Nephron progenitor cell (in vitro differentiated cells): Measurements from ENCODE around the gene CLEC4A.
A peak's percentile ranks its signal among the peaks of the same experiment; 100 is the strongest.
"Not testable (repeated sequence)": the region's sequence is repeated elsewhere in the genome, so short reads cannot be mapped to it uniquely, and the experiment has no call there.

Experiments used
- DNase-seq: peaks from one replicate; pipeline ENCODE4 v3.0.0; 2021
- H3K27ac Mint-ChIP-seq: 2 replicates; pipeline ENCODE4 v1.8.0; 2021; ENCODE audit warnings: mild to moderate bottlenecking, moderate library complexity, mixed read lengths
- H3K27me3 Mint-ChIP-seq: 2 replicates; pipeline ENCODE4 v1.8.0; 2021; ENCODE audit warnings: mild to moderate bottlenecking, low read depth, mixed read lengths; ENCODE audit not compliant: poor library complexity
- H3K36me3 Mint-ChIP-seq: 2 replicates; pipeline ENCODE4 v1.8.0; 2021; ENCODE audit warnings: low read depth, mixed read lengths
- H3K4me1 Mint-ChIP-seq: 2 replicates; pipeline ENCODE4 v1.8.0; 2021; ENCODE audit warnings: mixed read lengths
- H3K4me3 Mint-ChIP-seq: 2 replicates; pipeline ENCODE4 v1.8.0; 2021; ENCODE audit warnings: mild to moderate bottlenecking, moderate library complexity, mixed read lengths
- H3K9me3 Mint-ChIP-seq: 2 replicates; pipeline ENCODE4 v1.8.0; 2021; ENCODE audit warnings: mild to moderate bottlenecking, moderate library complexity, mixed read lengths
- TF ChIP-seq, protein P1 (sequence below): fragments of 200-600 bp; sonication (generic); IDR thresholded peaks from 2 replicates; pipeline ENCODE4 v1.5.0; 2021; ENCODE audit warnings: antibody characterized with exemption

CLEC4A gene

DNA sequence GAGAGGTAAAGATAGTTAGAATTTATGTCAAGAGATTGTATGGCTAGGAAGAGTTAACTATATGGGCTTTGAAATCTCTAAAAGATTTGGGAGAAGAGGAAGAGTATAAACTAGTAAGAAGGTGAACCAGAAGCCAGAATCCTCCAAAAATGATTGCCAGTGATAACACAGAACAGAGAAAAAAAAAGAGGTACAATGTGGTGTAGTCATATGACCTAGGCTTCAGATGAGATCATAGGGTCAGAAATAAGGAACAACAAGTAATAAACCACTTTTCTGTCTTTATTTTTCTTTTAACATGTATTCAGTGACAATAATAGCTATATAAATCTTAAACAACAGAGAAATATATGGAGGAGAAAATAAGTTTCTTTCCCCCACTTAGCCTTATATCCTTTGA lies 43.3 kb upstream of the CLEC4A start:
- TF ChIP-seq, protein P1, sequence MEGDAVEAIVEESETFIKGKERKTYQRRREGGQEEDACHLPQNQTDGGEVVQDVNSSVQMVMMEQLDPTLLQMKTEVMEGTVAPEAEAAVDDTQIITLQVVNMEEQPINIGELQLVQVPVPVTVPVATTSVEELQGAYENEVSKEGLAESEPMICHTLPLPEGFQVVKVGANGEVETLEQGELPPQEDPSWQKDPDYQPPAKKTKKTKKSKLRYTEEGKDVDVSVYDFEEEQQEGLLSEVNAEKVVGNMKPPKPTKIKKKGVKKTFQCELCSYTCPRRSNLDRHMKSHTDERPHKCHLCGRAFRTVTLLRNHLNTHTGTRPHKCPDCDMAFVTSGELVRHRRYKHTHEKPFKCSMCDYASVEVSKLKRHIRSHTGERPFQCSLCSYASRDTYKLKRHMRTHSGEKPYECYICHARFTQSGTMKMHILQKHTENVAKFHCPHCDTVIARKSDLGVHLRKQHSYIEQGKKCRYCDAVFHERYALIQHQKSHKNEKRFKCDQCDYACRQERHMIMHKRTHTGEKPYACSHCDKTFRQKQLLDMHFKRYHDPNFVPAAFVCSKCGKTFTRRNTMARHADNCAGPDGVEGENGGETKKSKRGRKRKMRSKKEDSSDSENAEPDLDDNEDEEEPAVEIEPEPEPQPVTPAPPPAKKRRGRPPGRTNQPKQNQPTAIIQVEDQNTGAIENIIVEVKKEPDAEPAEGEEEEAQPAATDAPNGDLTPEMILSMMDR, result no peak
- Mint-ChIP-seq H3K9me3 (no peaks in the 10 kb centered on the region), H3K4me3 (peak overlapping the region; percentile 98), H3K27ac (peak overlapping the region; percentile 1), H3K36me3 (peaks cover under 1% of the 10 kb centered on the region), H3K27me3 (peaks cover 9% of the 10 kb centered on the region), H3K4me1 (peaks cover 68% of the 10 kb centered on the region)
- DNase-seq, result no peak

DNA sequence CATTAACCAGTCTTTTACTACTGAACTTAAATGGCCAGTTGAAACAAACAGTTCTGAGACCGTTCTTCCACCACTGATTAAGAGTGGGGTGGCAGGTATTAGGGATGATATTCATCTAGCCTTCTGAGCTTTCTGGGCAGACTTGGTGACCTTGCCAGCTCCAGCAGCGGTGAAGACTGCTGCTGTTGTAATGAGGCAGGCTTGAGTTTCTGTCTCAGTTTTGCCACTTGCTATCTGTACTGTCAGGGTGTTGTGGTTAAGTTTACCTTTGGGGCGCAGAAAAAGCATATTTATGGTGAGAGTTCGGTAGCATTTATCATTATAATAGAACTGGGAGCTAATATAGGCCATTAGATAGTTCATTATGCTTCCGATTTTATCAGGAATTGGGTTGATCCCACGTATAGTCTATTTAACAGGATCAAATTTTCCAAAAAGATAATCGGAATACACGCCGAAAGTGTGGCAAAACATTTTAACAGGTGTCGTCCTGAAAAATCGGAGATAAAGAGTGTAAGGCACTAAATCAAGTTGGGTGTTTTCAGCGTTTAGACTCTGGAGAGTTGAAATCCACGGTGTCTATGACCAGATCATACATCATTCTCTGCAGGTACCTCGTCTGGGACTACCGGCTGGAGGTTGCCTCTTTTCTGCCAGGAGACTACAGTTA lies 42.0 kb upstream of the CLEC4A start:
- Mint-ChIP-seq H3K9me3 (no peaks in the 10 kb centered on the region), H3K4me3 (peak overlapping the region; percentile 98), H3K27me3 (peaks cover 9% of the 10 kb centered on the region), H3K27ac (peak overlapping the region; percentile 97), H3K4me1 (peaks cover 71% of the 10 kb centered on the region), H3K36me3 (peaks cover 5% of the 10 kb centered on the region)
- TF ChIP-seq, protein P1, result no peak
- no peak for DNase-seq

DNA sequence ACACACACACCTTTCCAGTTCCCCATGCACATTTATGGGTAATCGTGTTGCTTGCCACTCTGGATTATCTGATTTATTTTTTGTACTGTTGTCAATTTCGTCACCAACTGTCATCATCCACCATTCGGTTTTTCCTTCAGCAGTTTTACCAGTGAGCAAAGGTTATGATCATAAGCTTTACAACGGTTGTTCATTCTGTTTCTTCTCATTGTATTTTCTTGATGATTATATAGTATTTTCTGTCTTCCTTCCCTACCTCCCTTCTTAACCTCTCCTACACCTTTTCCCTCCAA lies 40.7 kb upstream of the CLEC4A start:
- DNase-seq, result no peak
- TF ChIP-seq, protein P1, result no peak
- H3K27me3 Mint-ChIP-seq, result peaks cover 9% of the 10 kb centered on the region
- H3K36me3 Mint-ChIP-seq, result peaks cover 5% of the 10 kb centered on the region
- peaks cover 59% of the 10 kb centered on the region for H3K4me1 Mint-ChIP-seq
- H3K9me3 Mint-ChIP-seq, result no peaks in the 10 kb centered on the region
- H3K4me3 Mint-ChIP-seq, result peak overlapping the region; percentile 98
- peak overlapping the region; percentile 97 for H3K27ac Mint-ChIP-seq

GRCh38 chr12:8084351-8084750 lies 39.1 kb upstream of the CLEC4A start:
- H3K27ac Mint-ChIP-seq, result peak overlapping the region; percentile 63
- DNase-seq, result peak; percentile 9
- H3K4me3 Mint-ChIP-seq, result peak overlapping the region; percentile 70
- not testable (repeated sequence) for H3K36me3 Mint-ChIP-seq, H3K9me3 Mint-ChIP-seq, H3K27me3 Mint-ChIP-seq
- peaks cover 48% of the 10 kb centered on the region for H3K4me1 Mint-ChIP-seq

GRCh38 chr12:8087666-8088065 lies 35.8 kb upstream of the CLEC4A start:
- Mint-ChIP-seq H3K27ac (no peak overlapping the region), H3K9me3 (no peaks in the 10 kb centered on the region), H3K4me3 (no peak overlapping the region), H3K27me3 (no peaks in the 10 kb centered on the region), H3K36me3 (peaks cover 24% of the 10 kb centered on the region), H3K4me1 (peaks cover 23% of the 10 kb centered on the region)
- no peak for DNase-seq
- TF ChIP-seq, protein P1, result no peak

- TF ChIP-seq, protein P1, result no peak
- Mint-ChIP-seq H3K9me3 (no peaks in the 10 kb centered on the region), H3K4me3 (no peak overlapping the region), H3K27ac (no peak overlapping the region), H3K36me3 (peaks cover 32% of the 10 kb centered on the region), H3K27me3 (no peaks in the 10 kb centered on the region), H3K4me1 (peaks cover 16% of the 10 kb centered on the region)
- DNase-seq, result no peak
Observed at GRCh38 chr12:8088574-8088973, 34.8 kb upstream of the CLEC4A start.

GRCh38 chr12:8089277-8089676 lies 34.1 kb upstream of the CLEC4A start:
- DNase-seq, H3K4me1 Mint-ChIP-seq: not testable (repeated sequence)

More at GRCh38 chr12:8089277-8089676, 34.1 kb upstream of the CLEC4A start:
- not testable (repeated sequence) for H3K9me3 Mint-ChIP-seq, H3K27ac Mint-ChIP-seq, H3K4me3 Mint-ChIP-seq, H3K27me3 Mint-ChIP-seq
- peaks cover 39% of the 10 kb centered on the region for H3K36me3 Mint-ChIP-seq
